SK-N-MC (cell line): Measurements from ENCODE around the gene GCSH.

Source experiments
- EZH2 ChIP-seq: fragments of 200-600 bp; sonication (generic); IDR thresholded peaks from one replicate; pipeline ENCODE4 v1.6.1; 2017; ENCODE audit warnings: antibody characterized with exemption
- FOXP2 ChIP-seq: optimal IDR thresholded peaks from 2 replicates; pipeline ENCODE3; 2011; ENCODE audit warnings: mild to moderate bottlenecking, moderate library complexity; ENCODE audit not compliant: insufficient read depth; ENCODE audit errors: extremely low read length, control extremely low read depth
- POLR2AphosphoS5 ChIP-seq: IDR thresholded peaks from 2 replicates; pipeline ENCODE4 v1.6.1; 2012; ENCODE audit warnings: mild to moderate bottlenecking, low read depth, low read length, borderline replicate concordance

- TF ChIP-seq EZH2 (no peak), POLR2AphosphoS5 (no peak), FOXP2 (no peak)
Observed at GRCh38 chr16:81097230-81097629, 1.0 kb upstream of the GCSH start.
